IPS-18a (cell line): ENCODE results near the gene TIGD6.

Experiments used
- H3K27ac ChIP-seq: one replicate; pipeline ENCODE4 v1.5.1; 2013; ENCODE audit warnings: low read length
- H3K27me3 ChIP-seq: one replicate; pipeline ENCODE4 v1.6.1; 2013; ENCODE audit warnings: mild to moderate bottlenecking, low read length; ENCODE audit not compliant: control insufficient read depth, insufficient read depth
- H3K36me3 ChIP-seq: one replicate; pipeline ENCODE4 v1.6.1; 2013; ENCODE audit warnings: low read depth, low read length; ENCODE audit not compliant: control insufficient read depth
- H3K4me1 ChIP-seq: one replicate; pipeline ENCODE4 v1.6.1; 2013; ENCODE audit warnings: low read depth, low read length; ENCODE audit not compliant: control insufficient read depth
- H3K4me3 ChIP-seq: one replicate; pipeline ENCODE4 v1.5.1; 2013; ENCODE audit warnings: low read length
- H3K9ac ChIP-seq: one replicate; pipeline ENCODE4 v1.6.1; 2013; ENCODE audit warnings: mild to moderate bottlenecking, low read length, moderate library complexity
- H3K9me3 ChIP-seq: one replicate; pipeline ENCODE4 v1.6.1; 2013; ENCODE audit warnings: low read depth, low read length; ENCODE audit not compliant: control insufficient read depth

Gene TIGD6

GRCh38 chr5:149963729-149964128 lies 36.7 kb downstream of the TIGD6 start:
- Histone ChIP-seq H3K27ac (no peak overlapping the region), H3K4me1 (peaks cover 7% of the 10 kb centered on the region), H3K9me3 (no peaks in the 10 kb centered on the region), H3K4me3 (no peak overlapping the region), H3K36me3 (no peaks in the 10 kb centered on the region), H3K27me3 (peaks cover 12% of the 10 kb centered on the region), H3K9ac (no peak overlapping the region)

DNA sequence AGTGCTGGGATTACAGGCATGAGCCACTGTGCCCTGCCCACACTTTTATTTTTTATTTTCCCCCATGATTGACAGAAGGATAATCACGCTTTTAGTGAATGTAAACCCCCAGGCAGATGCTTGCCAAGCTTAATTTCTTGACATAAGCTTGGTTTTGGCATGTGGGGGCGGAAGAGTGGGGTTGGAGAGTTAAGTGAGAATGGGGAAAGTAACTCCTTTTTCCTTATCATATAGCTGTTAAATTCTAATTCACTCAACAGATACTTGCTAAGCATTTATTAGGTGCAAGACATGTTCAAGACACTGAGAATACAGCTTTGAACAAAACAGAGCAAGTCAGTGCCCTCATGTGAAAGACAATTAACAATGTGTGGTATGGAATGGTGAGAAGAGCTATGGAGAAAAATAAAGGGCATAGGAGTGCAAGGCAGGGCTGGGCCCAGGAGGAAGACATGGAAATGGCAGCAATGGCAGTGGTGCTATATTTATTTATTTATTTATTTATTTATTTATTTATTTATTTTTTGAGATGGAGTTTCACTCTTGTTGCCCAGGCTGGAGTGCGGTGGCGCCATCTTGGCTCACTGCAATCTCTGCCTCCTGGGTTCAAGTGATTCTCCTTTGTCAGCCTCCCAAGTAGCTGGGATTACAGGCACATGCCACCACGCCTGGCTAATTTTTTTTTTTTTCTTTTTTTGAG lies 37.7 kb downstream of the TIGD6 start:
- H3K27me3 ChIP-seq: peaks cover 12% of the 10 kb centered on the region
- H3K4me1 ChIP-seq: peaks cover 7% of the 10 kb centered on the region
- H3K27ac ChIP-seq: no peak overlapping the region
- no peaks in the 10 kb centered on the region for H3K9me3 ChIP-seq
- H3K4me3 ChIP-seq: no peak overlapping the region
- H3K9ac ChIP-seq: no peak overlapping the region
- no peaks in the 10 kb centered on the region for H3K36me3 ChIP-seq

DNA sequence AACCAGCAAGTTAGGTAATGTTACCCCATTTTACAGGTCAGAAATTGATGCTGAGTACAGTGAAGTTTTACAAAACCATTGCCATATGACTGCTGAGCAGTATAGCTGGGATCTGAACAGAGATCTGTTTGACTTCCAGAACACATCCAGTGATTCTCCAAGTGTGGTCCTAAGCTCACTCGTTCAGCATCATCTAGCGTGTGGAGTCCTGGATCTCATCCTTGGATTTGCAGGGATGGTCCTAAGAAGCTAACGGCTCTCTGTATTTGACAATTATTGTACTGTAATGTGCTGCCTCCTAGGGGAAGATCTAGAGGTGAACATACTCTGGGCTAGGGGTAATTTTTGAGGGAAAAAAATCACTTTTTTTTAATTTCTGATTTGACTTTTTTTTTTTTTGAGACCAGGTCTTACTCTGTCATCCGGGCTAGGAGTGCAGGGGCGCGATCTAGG lies 38.5 kb downstream of the TIGD6 start:
- Histone ChIP-seq H3K9ac (no peak overlapping the region), H3K4me3 (peak overlapping the region; percentile 80), H3K9me3 (no peaks in the 10 kb centered on the region), H3K36me3 (no peaks in the 10 kb centered on the region), H3K27ac (no peak overlapping the region), H3K27me3 (peaks cover 12% of the 10 kb centered on the region), H3K4me1 (peaks cover 7% of the 10 kb centered on the region)

DNA sequence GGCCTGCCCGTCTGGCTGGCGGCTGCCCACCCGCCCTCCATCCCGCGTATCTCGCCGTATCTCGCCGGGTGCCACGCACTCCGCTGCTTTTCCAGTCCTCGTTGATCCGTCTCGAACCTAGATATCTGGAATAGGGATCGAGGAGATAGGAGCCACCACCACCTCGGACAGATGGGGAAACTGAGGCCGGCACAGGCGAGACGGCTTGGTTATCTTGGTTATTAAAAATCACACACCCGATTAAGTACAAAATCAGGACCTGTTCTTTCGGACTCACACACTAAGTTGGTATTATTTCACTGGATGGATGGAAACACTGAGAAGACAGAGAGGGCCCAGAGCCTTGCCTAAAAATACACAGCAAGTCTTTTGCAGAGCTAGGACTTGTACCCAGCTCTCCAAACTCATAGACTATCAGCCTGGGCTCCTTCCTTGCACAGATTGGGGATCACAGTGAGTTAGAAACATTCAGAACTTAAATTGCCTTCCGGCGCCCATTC lies 39.2 kb downstream of the TIGD6 start:
- Histone ChIP-seq H3K9me3 (no peaks in the 10 kb centered on the region), H3K4me1 (peaks cover 7% of the 10 kb centered on the region), H3K9ac (peak overlapping the region; percentile 28), H3K4me3 (peak overlapping the region; percentile 80), H3K27ac (no peak overlapping the region), H3K27me3 (peaks cover 12% of the 10 kb centered on the region), H3K36me3 (no peaks in the 10 kb centered on the region)

- no peak within 1 kb of the TSS for H3K27ac ChIP-seq
- no peaks in the 10 kb centered on the region for H3K36me3 ChIP-seq
- H3K9me3 ChIP-seq: no peaks in the 10 kb centered on the region
- H3K4me1 ChIP-seq: peaks cover 7% of the 10 kb centered on the region
- H3K4me3 ChIP-seq: peak within 1 kb of the TSS; percentile 80
- peak within 1 kb of the TSS; percentile 82 for H3K9ac ChIP-seq
- H3K27me3 ChIP-seq: peaks cover 12% of the 10 kb centered on the region
These were observed 39.9 kb downstream of the TIGD6 start, which contains the start of gene SLC26A2 for GRCh38 chr5:149960272-149961185. TSS of gene SLC26A2 (plus strand) at chr5:149960758. CDS start at chr5:149977653, 16,895 bp downstream.

DNA sequence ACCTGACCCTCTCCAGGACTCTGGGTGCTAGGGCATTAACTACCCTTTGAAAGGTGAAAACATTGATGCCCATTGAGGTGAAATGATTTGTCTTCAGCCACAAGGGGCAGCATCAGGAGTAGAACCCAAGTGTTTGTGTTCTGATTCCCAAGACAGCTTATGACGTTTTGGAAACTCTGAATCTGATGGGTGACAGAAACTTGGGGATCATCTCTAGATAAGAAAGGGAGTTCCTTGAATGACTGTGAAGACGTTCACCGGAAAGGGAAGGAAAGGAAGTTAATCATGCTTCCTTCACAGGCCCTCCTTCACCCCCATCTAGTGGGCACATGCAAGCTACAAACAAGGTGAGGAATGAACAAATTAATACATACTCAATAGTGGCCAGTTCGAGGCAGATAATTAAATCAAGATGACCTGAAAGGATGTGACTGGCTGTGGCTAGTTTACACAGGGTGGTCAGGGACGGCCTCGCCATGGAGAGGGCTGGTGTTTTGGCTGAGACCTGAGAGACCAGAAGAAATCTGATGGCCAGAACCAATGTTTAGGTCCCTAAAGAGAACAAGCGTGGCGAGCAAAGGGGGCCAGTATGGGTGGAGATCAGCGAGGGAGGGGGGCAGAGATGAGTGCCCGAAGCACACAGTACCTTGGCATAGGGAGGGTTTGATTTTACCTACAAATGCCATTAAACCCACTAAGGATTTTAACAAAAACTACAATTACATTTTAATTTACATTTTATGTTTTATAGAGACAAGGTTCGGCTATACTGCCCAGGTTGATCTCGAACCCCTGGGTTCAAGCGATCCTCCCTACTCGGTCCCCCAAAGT lies 40.8 kb downstream of the TIGD6 start:
- Histone ChIP-seq H3K36me3 (no peaks in the 10 kb centered on the region), H3K4me1 (peaks cover 7% of the 10 kb centered on the region), H3K9ac (peak overlapping the region; percentile 82), H3K27me3 (peaks cover 12% of the 10 kb centered on the region), H3K4me3 (peak overlapping the region; percentile 80), H3K27ac (no peak overlapping the region), H3K9me3 (no peaks in the 10 kb centered on the region)

- Histone ChIP-seq H3K27me3 (peaks cover 12% of the 10 kb centered on the region), H3K4me1 (peaks cover 7% of the 10 kb centered on the region), H3K36me3 (no peaks in the 10 kb centered on the region), H3K27ac (no peak overlapping the region), H3K9me3 (no peaks in the 10 kb centered on the region), H3K9ac (no peak overlapping the region), H3K4me3 (no peak overlapping the region)
These were observed 42.6 kb downstream of the TIGD6 start for GRCh38 chr5:149957855-149958254.

- Histone ChIP-seq H3K9ac (no peak overlapping the region), H3K36me3 (no peaks in the 10 kb centered on the region), H3K4me1 (peaks cover 7% of the 10 kb centered on the region), H3K4me3 (no peak overlapping the region), H3K27ac (no peak overlapping the region), H3K9me3 (no peaks in the 10 kb centered on the region), H3K27me3 (peaks cover 7% of the 10 kb centered on the region)
These were observed 43.8 kb downstream of the TIGD6 start for GRCh38 chr5:149956685-149957084.

GRCh38 chr5:149954798-149955197 lies 45.7 kb downstream of the TIGD6 start:
- Histone ChIP-seq H3K9me3 (no peaks in the 10 kb centered on the region), H3K36me3 (no peaks in the 10 kb centered on the region), H3K27ac (no peak overlapping the region), H3K9ac (no peak overlapping the region), H3K4me1 (peaks cover 5% of the 10 kb centered on the region), H3K4me3 (no peak overlapping the region), H3K27me3 (no peaks in the 10 kb centered on the region)

GRCh38 chr5:149953436-149954121 lies 46.9 kb downstream of the TIGD6 start:
- Histone ChIP-seq H3K9me3 (no peaks in the 10 kb centered on the region), H3K4me3 (no peak overlapping the region), H3K36me3 (no peaks in the 10 kb centered on the region), H3K9ac (no peak overlapping the region), H3K27ac (no peak overlapping the region), H3K27me3 (no peaks in the 10 kb centered on the region), H3K4me1 (no peaks in the 10 kb centered on the region)
